Measurements from ENCODE around the gene FFAR4.

DNA sequence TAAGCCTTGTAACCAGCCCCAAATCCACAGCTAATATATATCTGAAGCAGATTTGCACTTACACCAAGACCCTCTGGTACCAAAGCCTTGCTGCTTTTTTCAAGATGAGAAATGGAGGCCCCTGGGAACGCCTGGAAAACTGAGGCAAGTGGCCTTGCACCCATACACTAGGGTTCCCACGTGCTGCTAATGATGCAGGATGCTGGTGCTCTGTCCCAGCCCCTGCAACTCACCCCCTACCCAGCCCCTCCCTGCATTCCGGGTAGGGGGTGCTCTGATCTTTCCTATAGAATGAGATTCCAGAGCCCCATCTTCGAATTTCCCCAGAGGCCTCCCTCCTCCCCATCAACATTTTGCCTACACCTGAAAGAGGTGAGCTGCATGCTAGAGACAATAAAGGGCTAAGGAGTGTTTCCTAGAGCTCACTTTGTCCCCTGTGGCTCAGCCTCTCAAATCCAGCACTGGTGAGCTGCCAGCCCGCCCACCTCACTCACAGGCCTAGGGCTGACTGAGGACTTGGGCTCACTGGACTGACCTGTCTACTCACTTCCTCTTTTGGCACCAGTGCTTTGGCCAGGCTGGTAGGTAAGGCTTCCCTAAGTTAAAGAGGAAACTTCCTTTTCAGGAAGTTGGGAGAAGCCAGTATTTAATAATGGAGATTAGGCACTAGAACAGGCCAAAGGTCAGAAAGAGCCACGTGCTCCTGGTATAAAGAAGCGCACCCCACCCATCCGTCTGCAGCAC is 24.8 kb downstream of the FFAR4 start:
- TF ChIP-seq SUZ12 (IDR thresholded peaks at IDR 0.05; ENCODE audit: extremely low read depth, insufficient read depth, insufficient read length) (no peak), ZNF274 (IDR thresholded peaks at IDR 0.05; ENCODE audit: low read depth, low read length) (no peak), YY1 (IDR thresholded peaks at IDR 0.05; ENCODE audit: insufficient read depth, insufficient read length) (no peak)

Data from NT2/D1 (cell line).